HepG2 (cell line): ENCODE measurements around the gene MRFAP1L1.

Source experiments
- CTCF ChIP-seq: sonication (generic); formaldehyde crosslinking; IDR thresholded peaks from 2 replicates; pipeline ENCODE4 v1.5.0; 2020; ENCODE audit warnings: mild to moderate bottlenecking, missing genetic modification reagents, moderate library complexity
- HMGXB4 ChIP-seq, 2 experiments: sonication (generic) in 1 of 2; formaldehyde crosslinking in 1 of 2; IDR thresholded peaks; 2 replicates each; pipeline versions ENCODE4 v1.4.0 to v1.6.1; 2018 to 2020; ENCODE audit warnings: missing genetic modification reagents in 2 of 2, borderline replicate concordance in 1 of 2, low read depth in 1 of 2, mild to moderate bottlenecking in 1 of 2, missing biosample characterization in 1 of 2
- YY1 ChIP-seq: IDR thresholded peaks from 2 replicates; pipeline ENCODE4 v1.6.1; 2011; ENCODE audit warnings: low read length, low read depth, moderate library complexity, mild to moderate bottlenecking; ENCODE audit not compliant: insufficient read depth, insufficient replicate concordance
- TF ChIP-seq, protein P1 (sequence below): IDR thresholded peaks from 2 replicates; pipeline ENCODE4 v1.6.1; 2012; ENCODE audit warnings: inconsistent platforms
- TF ChIP-seq, protein P2 (sequence below): sonication (generic); formaldehyde crosslinking; IDR thresholded peaks from 2 replicates; pipeline ENCODE4 v1.9.0; 2021; ENCODE audit warnings: missing genetic modification reagents, borderline replicate concordance

- peak; percentile 72 for TF ChIP-seq CTCF (CRISPR knock-in tag)
- no peak for TF ChIP-seq YY1
- no peak for TF ChIP-seq HMGXB4 (CRISPR knock-in tag; IDR thresholded peaks at IDR 0.05; ENCODE audit: borderline replicate concordance in 1 of 2, low read depth in 1 of 2)
- TF ChIP-seq, protein P1, sequence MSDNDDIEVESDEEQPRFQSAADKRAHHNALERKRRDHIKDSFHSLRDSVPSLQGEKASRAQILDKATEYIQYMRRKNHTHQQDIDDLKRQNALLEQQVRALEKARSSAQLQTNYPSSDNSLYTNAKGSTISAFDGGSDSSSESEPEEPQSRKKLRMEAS: no peak
- TF ChIP-seq, protein P2, sequence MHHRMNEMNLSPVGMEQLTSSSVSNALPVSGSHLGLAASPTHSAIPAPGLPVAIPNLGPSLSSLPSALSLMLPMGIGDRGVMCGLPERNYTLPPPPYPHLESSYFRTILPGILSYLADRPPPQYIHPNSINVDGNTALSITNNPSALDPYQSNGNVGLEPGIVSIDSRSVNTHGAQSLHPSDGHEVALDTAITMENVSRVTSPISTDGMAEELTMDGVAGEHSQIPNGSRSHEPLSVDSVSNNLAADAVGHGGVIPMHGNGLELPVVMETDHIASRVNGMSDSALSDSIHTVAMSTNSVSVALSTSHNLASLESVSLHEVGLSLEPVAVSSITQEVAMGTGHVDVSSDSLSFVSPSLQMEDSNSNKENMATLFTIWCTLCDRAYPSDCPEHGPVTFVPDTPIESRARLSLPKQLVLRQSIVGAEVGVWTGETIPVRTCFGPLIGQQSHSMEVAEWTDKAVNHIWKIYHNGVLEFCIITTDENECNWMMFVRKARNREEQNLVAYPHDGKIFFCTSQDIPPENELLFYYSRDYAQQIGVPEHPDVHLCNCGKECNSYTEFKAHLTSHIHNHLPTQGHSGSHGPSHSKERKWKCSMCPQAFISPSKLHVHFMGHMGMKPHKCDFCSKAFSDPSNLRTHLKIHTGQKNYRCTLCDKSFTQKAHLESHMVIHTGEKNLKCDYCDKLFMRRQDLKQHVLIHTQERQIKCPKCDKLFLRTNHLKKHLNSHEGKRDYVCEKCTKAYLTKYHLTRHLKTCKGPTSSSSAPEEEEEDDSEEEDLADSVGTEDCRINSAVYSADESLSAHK (CRISPR knock-in tag): no peak
Observed at GRCh38 chr4:6701371-6701770, 8.3 kb downstream of the MRFAP1L1 start.
